Endothelial cell (in vitro differentiated cells): ENCODE results near the gene TMEFF2. TPM values are rescaled to one million over a fixed set of nuclear protein-coding genes. Genes with fewer than 3 reads are reported as not detected.

Experiments used
- DNase-seq: peaks from one replicate; pipeline ENCODE4 v3.0.0; 2021; ENCODE audit warnings: low spot score
- H3K27ac Mint-ChIP-seq: one replicate; pipeline ENCODE4 v1.8.0; 2021; ENCODE audit warnings: mixed read lengths, inconsistent platforms; ENCODE audit not compliant: unreplicated experiment
- H3K27me3 Mint-ChIP-seq: one replicate; pipeline ENCODE4 v1.8.0; 2021; ENCODE audit warnings: mild to moderate bottlenecking, moderate library complexity, mixed read lengths, inconsistent platforms; ENCODE audit not compliant: unreplicated experiment
- H3K36me3 Mint-ChIP-seq: one replicate; pipeline ENCODE4 v1.8.0; 2021; ENCODE audit warnings: mild to moderate bottlenecking, low read depth, mixed read lengths, inconsistent platforms; ENCODE audit not compliant: unreplicated experiment
- H3K4me1 Mint-ChIP-seq: one replicate; pipeline ENCODE4 v1.8.0; 2021; ENCODE audit warnings: mild to moderate bottlenecking, mixed read lengths, inconsistent platforms; ENCODE audit not compliant: unreplicated experiment
- H3K4me3 Mint-ChIP-seq: one replicate; pipeline ENCODE4 v1.8.0; 2021; ENCODE audit warnings: mild to moderate bottlenecking, mixed read lengths, inconsistent platforms; ENCODE audit not compliant: unreplicated experiment
- H3K9me3 Mint-ChIP-seq: one replicate; pipeline ENCODE4 v1.8.0; 2021; ENCODE audit warnings: mixed read lengths, inconsistent platforms; ENCODE audit not compliant: unreplicated experiment
- CTCF ChIP-seq: fragments of 200-600 bp; sonication (generic); IDR thresholded peaks from one replicate; pipeline ENCODE4 v1.5.0; 2021; ENCODE audit warnings: antibody characterized with exemption; ENCODE audit not compliant: unreplicated experiment
- total RNA-seq: library from RNA; stranded (reverse); fragmentation: NEBNext Ultra II Directional; extraction: Animal tissue kit (Norgen Biotek cat#: 25700); gene quantifications from one replicate; pipeline ENCODE4 v1.2.1, GENCODE V29; 2021; ENCODE audit not compliant: unreplicated experiment

Gene TMEFF2
- total RNA-seq, 1 donor from 2014 or later = 0.10 TPM

GRCh38 chr2:191979221-191979730 lies 215.5 kb downstream of the TMEFF2 start:
- peaks cover 31% of the 10 kb centered on the region for H3K4me1 Mint-ChIP-seq
- no peaks in the 10 kb centered on the region for H3K27me3 Mint-ChIP-seq
- H3K4me3 Mint-ChIP-seq = no peak overlapping the region
- H3K9me3 Mint-ChIP-seq = no peaks in the 10 kb centered on the region
- no peak for DNase-seq
- no peak for TF ChIP-seq CTCF
- H3K27ac Mint-ChIP-seq = no peak overlapping the region
- H3K36me3 Mint-ChIP-seq = no peaks in the 10 kb centered on the region

- Mint-ChIP-seq H3K9me3 (no peaks in the 10 kb centered on the region), H3K27ac (peak overlapping the region; percentile 37), H3K4me3 (no peak overlapping the region), H3K4me1 (peaks cover 28% of the 10 kb centered on the region), H3K36me3 (no peaks in the 10 kb centered on the region), H3K27me3 (no peaks in the 10 kb centered on the region)
- no peak for DNase-seq
- TF ChIP-seq CTCF = no peak
These were observed 217.0 kb downstream of the TMEFF2 start for GRCh38 chr2:191977754-191978153.

- Mint-ChIP-seq H3K27ac (peak overlapping the region; percentile 89), H3K36me3 (no peaks in the 10 kb centered on the region), H3K4me3 (no peak overlapping the region), H3K27me3 (no peaks in the 10 kb centered on the region), H3K4me1 (peaks cover 36% of the 10 kb centered on the region), H3K9me3 (no peaks in the 10 kb centered on the region)
- DNase-seq = no peak
- TF ChIP-seq CTCF = no peak
These were observed 218.3 kb downstream of the TMEFF2 start for GRCh38 chr2:191976436-191976835.

- Mint-ChIP-seq H3K27ac (no peak overlapping the region), H3K27me3 (no peaks in the 10 kb centered on the region), H3K4me3 (no peak overlapping the region), H3K36me3 (no peaks in the 10 kb centered on the region), H3K9me3 (no peaks in the 10 kb centered on the region), H3K4me1 (peaks cover 31% of the 10 kb centered on the region)
- TF ChIP-seq CTCF = no peak
- DNase-seq = no peak
These were observed 220.1 kb downstream of the TMEFF2 start for GRCh38 chr2:191974676-191975075.

GRCh38 chr2:191970867-191971266 lies 223.9 kb downstream of the TMEFF2 start:
- H3K9me3 Mint-ChIP-seq = no peaks in the 10 kb centered on the region

More at GRCh38 chr2:191970867-191971266, 223.9 kb downstream of the TMEFF2 start:
- Mint-ChIP-seq H3K4me1 (peaks cover 24% of the 10 kb centered on the region), H3K4me3 (no peak overlapping the region), H3K36me3 (no peaks in the 10 kb centered on the region), H3K27ac (no peak overlapping the region), H3K27me3 (no peaks in the 10 kb centered on the region)
- TF ChIP-seq CTCF = no peak
- DNase-seq = no peak
